Transverse colon (tissue), 4 donors: Measurements from ENCODE around the gene OR2A14.

Experiments
- CTCF ChIP-seq, 5 experiments: fragments of 200-600 bp in 3 of 5; fragments of 450-650 bp in 2 of 5; sonication (generic) in 3 of 5; IDR thresholded peaks; 1 replicate in 2 of 5; 2 replicates in 3 of 5; pipeline ENCODE4 v1.5.1; 2016 to 2017; ENCODE audit warnings: antibody characterized with exemption in 5 of 5, inconsistent platforms in 3 of 5, mild to moderate bottlenecking in 2 of 5, moderate library complexity in 1 of 5
- EP300 ChIP-seq: sonication (generic); formaldehyde crosslinking; IDR thresholded peaks from one replicate; pipeline ENCODE4 v1.6.1; 2017; ENCODE audit warnings: antibody characterized with exemption, low read depth
- POLR2A ChIP-seq: fragments of 450-650 bp; IDR thresholded peaks from one replicate; pipeline ENCODE4 v1.6.1; 2016; ENCODE audit warnings: antibody characterized with exemption, mild to moderate bottlenecking, moderate library complexity
- POLR2AphosphoS5 ChIP-seq, 3 donors: sonication (generic); formaldehyde crosslinking; IDR thresholded peaks; one replicate each; pipeline ENCODE4 v1.6.1; 2016; ENCODE audit warnings: antibody characterized with exemption in 3 of 3

DNA sequence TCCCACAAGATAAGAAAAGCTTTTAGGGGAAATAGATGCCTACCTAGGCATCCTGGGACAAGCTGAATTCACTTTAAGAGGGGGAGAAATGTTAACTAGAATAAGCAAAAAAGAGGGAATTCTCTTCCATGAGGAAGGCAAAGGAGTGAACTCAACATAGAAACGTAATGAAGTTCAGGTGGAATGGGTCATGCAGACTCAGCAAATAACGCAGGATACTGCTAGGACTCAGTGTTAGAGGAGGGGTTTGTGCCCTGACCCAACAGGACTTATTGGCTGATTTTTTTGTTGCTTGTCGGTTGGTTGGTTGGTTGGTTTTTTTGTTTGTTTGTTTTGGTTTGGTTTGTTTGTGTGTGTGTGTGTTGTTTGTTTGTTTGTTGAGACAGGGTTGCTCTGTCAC is 9.3 kb downstream of the OR2A14 start:
- TF ChIP-seq POLR2A (no peak), CTCF (IDR thresholded peaks at IDR 0.05) (no peak), EP300 (no peak), POLR2AphosphoS5 (IDR thresholded peaks at IDR 0.05) (no peak)
